Measurements from ENCODE around the gene TTR.

GRCh38 chr18:31562726-31563125 lies 29.0 kb upstream of the TTR start:
- no peak for TF ChIP-seq EZH2 (IDR thresholded peaks at IDR 0.05; ENCODE audit: low read length, unreplicated experiment)
- TF ChIP-seq CTCF (conservative IDR thresholded peaks at IDR 0.05; ENCODE audit: low read depth, low read length), result no peak
- no peak for TF ChIP-seq EZH2phosphoT487 (IDR thresholded peaks at IDR 0.05; ENCODE audit: borderline replicate concordance, low read length)
